GM19468 (cell line): ENCODE data around the gene CFAP141.
A peak's percentile ranks its signal among the peaks of the same experiment; 100 is the strongest.
"Not testable (repeated sequence)": the region's sequence is repeated elsewhere in the genome, so short reads cannot be mapped to it uniquely, and the experiment has no call there.

Experiments
- ATAC-seq: cut with Tn5 transposase; IDR thresholded peaks from one replicate; pipeline ENCODE4 v1.9.1; 2021; ENCODE audit warnings: mild to moderate bottlenecking, moderate library complexity, moderate number of reproducible peaks; ENCODE audit not compliant: unreplicated experiment; ENCODE audit errors: extremely low read depth

CFAP141 gene

GRCh38 chr1:154212083-154212482 lies 6.0 kb upstream of the CFAP141 start:
- no peak for ATAC-seq

GRCh38 chr1:154208677-154209388 lies 2.7 kb upstream of the CFAP141 start:
- no peak for ATAC-seq

GRCh38 chr1:154207262-154207661 lies 1.1 kb upstream of the CFAP141 start:
- ATAC-seq: no peak

GRCh38 chr1:154205778-154206177 lies 355 bp downstream of the CFAP141 start:
- not testable (repeated sequence) for ATAC-seq

DNA sequence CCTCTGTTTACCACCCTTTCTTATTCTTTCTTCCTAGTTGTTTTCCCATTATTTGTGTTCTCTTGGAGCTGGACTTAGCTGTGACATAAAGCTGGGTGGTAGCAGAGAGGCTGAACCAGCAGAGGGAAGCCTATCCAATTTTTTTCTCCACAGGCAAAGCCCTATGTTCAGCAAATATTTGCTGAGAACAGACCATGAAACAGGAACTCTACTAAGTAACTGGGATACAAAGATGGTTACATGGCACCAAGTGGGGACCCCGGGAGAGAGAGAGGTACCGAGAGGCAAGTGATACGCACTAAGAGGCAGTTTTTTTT lies 6.6 kb downstream of the CFAP141 start:
- no peak for ATAC-seq

DNA sequence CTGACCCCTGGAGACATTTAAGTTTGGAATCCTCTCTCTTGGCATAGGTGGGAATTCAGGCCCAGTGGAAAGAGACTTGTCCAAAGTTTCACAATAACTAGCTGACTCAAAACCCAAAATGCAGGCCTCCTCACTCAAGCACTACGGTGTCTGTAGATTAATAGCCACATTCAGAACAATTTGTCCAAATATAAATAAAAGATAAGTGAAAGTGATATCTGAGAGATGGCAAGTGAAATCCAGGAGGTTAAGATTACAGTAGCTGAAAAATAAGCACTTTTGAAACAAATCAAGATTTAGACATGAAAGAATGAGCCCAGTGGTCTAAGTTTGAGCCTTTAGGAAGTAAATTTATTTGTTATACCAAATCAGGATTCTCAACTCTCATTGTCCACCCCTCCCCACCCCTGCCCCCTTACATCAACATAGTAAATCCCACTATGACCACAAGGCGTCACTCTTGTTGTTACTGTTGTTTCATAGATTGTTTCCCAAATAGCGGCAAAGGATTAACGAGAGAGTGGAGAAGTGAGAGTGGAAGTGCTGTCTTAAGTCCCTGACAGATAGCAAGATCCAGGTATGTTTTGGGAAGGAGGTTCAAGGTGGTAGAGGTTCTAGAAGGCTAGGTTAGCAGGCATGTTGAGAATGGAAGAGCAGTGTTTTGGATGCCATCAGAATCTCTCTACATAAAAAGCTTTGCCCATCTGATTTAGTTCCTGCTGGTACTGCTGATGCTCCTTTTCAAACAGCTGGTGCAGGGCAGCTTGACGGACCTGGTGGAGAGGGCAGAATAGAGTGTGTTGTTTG lies 7.2 kb downstream of the CFAP141 start:
- no peak for ATAC-seq

- no peak for ATAC-seq
Measured at GRCh38 chr1:154193821-154194220, 12.3 kb downstream of the CFAP141 start.

- ATAC-seq: no peak
Measured at GRCh38 chr1:154192476-154192875, 13.7 kb downstream of the CFAP141 start.

DNA sequence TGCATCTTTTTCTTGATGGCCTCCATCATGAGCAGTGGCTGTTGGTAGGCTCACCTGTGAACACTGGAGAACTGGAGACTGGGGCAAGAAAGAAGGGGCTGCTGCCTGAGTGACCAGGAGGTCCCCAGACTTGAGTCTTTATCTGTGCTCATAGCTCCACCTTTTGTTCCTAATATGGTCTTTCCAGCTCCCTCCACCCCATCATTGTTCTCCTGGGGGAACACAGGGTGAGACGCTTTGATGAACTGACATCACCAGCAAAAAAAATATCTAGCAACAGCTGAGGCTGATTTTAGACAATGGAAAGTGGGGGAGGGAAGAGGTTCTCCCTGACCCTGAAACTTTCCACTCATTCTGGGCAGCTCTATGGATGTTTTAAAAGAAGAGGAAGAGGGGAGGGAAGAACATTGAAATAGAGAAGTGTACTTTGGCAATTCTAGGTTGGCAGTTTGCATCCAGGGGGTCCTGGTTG lies 14.1 kb downstream of the CFAP141 start, which contains the start of gene TPM3:
Gene TPM3, minus strand, starts transcription at position 111 of the 472 bp plus-strand sequence. Its CDS starts 82 bp downstream, at position 29.
- no peak for ATAC-seq

- ATAC-seq: no peak
Measured at GRCh38 chr1:154190550-154190949, 15.6 kb downstream of the CFAP141 start.

DNA sequence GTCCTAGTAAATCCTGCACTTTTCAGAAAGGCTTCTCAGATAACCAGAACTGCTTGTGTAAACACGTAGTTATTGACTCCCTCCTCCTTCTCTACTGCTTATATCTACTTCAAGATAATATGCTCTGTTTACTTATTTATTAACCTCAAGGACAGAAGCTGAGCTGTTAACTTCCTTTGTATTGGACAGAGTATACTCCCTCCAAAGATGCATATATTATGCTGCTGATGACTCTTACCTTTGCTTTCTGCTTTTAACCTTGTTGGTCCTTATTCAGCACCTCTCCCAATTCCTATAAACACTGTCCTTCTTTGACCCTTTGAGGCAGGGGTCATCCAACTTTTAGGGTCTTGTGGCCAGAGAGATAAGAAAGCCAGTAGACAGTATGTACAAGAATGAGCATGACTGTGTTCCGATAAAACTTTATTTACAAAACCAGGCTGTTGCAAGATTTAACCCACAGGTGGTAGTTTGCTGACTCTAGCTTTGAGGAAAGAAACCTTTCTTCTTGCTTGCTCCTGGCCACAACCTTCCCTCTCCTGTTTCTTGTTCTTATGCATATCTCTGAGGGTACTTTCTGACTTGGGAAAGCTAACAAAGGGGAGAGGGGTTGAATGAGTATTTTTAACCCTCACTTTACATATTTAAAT lies 19.2 kb downstream of the CFAP141 start:
- no peak for ATAC-seq

- ATAC-seq: no peak
Measured at GRCh38 chr1:154186177-154186576, 20.0 kb downstream of the CFAP141 start.

DNA sequence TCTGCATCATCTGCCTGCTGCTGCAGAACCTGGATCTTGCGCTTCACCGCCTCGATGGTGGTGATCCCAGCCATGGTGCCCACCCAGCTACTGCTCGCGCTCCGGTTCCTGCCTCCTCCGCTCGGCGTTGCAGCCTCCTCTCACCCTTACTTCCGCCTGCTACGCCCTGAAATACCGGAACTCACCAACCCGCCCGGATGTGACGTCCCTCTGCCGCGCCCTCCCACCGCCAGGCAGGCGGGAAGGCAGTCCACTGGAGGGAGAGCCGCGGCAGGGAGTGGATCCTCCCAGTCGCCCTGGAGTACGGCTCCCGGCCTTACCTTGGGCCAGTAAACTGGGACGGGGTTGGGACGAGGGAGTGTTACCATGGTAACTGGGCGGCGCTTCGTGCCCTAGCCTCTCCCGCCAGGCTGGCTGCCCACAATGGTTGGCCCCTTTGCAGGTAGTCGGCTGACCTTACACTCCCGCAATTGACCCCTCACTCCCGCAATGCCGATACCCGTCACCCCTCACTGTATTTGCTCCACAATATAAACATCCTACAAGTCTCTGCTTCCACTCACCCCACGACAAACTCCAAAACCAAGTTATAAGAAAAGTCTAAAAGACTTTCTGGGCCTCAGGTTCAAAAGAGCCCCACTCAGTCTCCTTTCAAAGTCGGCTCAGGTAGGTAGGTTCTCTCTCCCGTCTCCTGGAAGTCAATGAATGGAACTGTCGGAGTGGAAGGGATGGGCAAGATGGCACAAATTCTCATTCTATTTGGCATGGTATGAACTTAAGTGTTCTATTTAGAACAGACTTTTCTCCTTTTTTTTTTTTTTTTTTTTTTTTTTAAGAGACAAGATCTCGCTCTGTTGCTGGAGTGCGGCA lies 22.9 kb downstream of the CFAP141 start:
- peak; percentile 74 for ATAC-seq

DNA sequence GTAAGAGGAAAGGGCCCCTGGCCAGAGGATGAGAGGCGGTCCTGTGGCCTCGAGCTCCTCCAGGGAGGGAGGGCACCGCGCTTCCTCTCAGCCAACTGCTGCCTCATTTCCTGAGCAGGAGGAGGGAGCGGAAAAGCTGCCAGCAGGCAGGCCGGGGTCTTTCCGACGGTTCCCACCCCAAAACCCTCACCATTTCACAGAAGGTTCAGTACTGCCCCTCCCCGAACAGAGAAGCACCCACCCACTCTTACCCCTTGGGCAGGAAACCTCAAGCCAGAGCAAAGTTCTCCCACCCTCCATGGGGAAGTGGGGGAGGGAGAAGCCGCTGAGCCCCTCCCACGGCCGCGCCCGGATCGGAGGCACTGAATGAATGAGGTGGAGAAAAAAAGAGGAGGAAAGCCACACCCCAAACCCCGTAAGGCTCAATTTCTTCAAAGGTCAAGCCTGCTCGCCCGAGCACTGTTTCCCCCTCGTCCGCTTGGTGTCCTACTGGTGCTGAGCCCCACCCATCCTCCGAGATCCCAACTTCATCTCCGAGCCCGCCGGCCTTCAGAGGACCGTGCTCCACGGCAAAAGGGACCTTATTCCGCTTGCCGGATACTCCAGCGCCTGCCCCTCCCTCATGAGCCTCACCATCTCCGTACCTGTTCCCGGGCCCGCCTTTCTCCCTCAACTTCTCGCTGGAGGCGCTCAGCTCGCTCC lies 23.6 kb downstream of the CFAP141 start:
- no peak for ATAC-seq

- no peak for ATAC-seq
Measured at GRCh38 chr1:154181944-154182343, 24.2 kb downstream of the CFAP141 start.

DNA sequence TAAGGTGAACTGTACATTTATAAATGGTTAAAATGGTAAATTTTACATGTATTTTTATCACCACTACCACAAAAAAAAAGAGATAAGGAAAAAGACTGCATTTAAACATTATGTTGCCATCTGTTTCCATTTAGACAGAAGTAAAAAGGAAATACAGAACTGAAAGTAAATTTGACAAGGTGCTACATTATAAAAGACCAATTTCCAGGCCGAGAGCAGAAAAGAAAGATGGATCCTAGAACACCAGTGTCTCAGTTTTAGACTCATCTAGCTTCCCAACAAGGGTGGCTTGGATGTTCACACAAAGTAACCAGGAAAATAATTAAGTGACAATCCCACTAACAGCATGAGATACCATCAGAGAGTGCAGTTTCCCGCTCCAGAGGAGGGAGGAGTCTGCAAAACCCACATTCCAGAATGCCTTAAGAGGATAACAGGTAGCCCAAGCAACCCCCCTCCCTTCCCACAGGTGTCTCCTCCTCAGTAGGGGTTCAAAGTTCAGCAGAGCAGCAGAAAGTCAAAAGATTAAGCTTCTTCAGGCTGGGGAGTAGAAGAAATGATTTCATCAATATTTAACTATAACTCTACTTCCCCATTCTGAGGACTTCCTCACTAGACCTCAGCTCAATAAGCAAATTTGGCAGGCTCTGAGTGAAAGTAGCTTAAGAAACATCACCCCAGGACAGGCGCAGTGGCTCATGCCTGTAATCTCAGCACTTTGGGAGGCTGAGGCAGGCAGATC lies 26.0 kb downstream of the CFAP141 start:
- no peak for ATAC-seq

- ATAC-seq: no peak
Measured at GRCh38 chr1:154178911-154179811, 27.0 kb downstream of the CFAP141 start.

- ATAC-seq: no peak
Measured at GRCh38 chr1:154178013-154178412, 28.1 kb downstream of the CFAP141 start.
